ENCODE results near the gene MYO6.

The MYO6 gene

DNA sequence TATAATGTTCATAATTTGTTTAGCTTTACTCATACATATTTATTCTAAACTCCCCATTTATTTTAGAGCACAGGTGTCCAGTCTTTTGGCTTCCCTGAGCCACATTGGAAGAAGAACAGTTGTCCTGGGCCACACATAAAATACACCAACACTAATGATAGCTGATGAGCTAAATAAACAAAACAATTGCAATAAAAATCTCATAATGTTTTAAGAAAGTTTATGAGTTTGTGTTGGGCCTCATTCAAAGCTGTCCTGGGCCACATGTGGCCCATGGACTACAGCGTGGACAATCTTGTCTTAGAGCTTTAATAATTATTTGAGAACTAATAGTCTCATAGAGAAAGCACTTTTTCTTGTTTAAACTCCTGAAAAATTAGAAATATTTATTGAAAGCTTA is 131.3 kb downstream of the MYO6 start:
- TF ChIP-seq EZH2phosphoT487 (IDR thresholded peaks at IDR 0.05; ENCODE audit: borderline replicate concordance), result no peak
- TF ChIP-seq, protein P1, sequence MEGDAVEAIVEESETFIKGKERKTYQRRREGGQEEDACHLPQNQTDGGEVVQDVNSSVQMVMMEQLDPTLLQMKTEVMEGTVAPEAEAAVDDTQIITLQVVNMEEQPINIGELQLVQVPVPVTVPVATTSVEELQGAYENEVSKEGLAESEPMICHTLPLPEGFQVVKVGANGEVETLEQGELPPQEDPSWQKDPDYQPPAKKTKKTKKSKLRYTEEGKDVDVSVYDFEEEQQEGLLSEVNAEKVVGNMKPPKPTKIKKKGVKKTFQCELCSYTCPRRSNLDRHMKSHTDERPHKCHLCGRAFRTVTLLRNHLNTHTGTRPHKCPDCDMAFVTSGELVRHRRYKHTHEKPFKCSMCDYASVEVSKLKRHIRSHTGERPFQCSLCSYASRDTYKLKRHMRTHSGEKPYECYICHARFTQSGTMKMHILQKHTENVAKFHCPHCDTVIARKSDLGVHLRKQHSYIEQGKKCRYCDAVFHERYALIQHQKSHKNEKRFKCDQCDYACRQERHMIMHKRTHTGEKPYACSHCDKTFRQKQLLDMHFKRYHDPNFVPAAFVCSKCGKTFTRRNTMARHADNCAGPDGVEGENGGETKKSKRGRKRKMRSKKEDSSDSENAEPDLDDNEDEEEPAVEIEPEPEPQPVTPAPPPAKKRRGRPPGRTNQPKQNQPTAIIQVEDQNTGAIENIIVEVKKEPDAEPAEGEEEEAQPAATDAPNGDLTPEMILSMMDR (conservative IDR thresholded peaks at IDR 0.05; ENCODE audit: low read length), result no peak
- no peak overlapping the region for H3K4me2 ChIP-seq (ENCODE audit: low read depth, low read length, poor library complexity, severe bottlenecking)
- H3F3A ChIP-seq (ENCODE audit: low read depth), result no peaks in the 10 kb centered on the region
- H2AFZ ChIP-seq (ENCODE audit: low read length), result no peak overlapping the region
- H3K9me3 ChIP-seq (ENCODE audit: insufficient read depth, low read depth, low read length), result no peaks in the 10 kb centered on the region
- no peaks in the 10 kb centered on the region for H3K36me3 ChIP-seq (ENCODE audit: insufficient read depth, low read length)
- H3K4me1 ChIP-seq (ENCODE audit: insufficient read depth, low read length, poor library complexity, severe bottlenecking), result no peaks in the 10 kb centered on the region
- no peaks in the 10 kb centered on the region for H3K9me2 ChIP-seq (replicated peaks; ENCODE audit: low read depth, low read length)
- H3K9ac ChIP-seq (ENCODE audit: low read depth, low read length, poor library complexity, severe bottlenecking), result no peak overlapping the region
- no peaks in the 10 kb centered on the region for H3K79me2 ChIP-seq (ENCODE audit: insufficient read depth, low read length)
- no peak overlapping the region for H3K4me3 ChIP-seq (ENCODE audit: low read length, poor library complexity, severe bottlenecking)
- no peaks in the 10 kb centered on the region for H3K27me3 ChIP-seq (ENCODE audit: insufficient read depth, low read length, poor library complexity, severe bottlenecking)
- H4K20me1 ChIP-seq (ENCODE audit: insufficient read depth, low read length, poor library complexity, severe bottlenecking), result no peaks in the 10 kb centered on the region

DNA sequence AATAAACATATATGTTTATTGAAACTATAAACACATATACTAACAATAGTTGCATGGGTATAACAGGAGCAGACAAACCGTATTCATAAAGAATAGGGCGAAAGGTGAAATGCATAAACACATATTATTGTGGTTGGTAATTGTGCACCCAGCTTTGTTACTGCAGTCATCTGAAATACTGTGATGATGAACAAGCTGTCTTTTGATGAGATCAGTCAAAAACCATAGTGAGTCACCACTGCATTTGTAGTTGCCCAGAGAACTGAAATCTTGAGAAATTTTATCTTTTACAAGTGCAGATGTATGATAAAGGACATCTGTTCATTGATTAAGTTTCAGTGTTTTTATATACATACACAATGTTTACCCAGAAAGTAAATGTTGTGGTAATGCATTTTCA is 133.7 kb downstream of the MYO6 start:
- H3K4me3 ChIP-seq (ENCODE audit: low read length, poor library complexity, severe bottlenecking), result no peak overlapping the region
- no peak overlapping the region for H3K9ac ChIP-seq (ENCODE audit: low read depth, low read length, poor library complexity, severe bottlenecking)
- no peaks in the 10 kb centered on the region for H4K20me1 ChIP-seq (ENCODE audit: insufficient read depth, low read length, poor library complexity, severe bottlenecking)
- no peak overlapping the region for H2AFZ ChIP-seq (ENCODE audit: low read length)
- H3K27me3 ChIP-seq (ENCODE audit: insufficient read depth, low read length, poor library complexity, severe bottlenecking), result no peaks in the 10 kb centered on the region
- H3K4me1 ChIP-seq (ENCODE audit: insufficient read depth, low read length, poor library complexity, severe bottlenecking), result no peaks in the 10 kb centered on the region
- no peaks in the 10 kb centered on the region for H3K9me3 ChIP-seq (ENCODE audit: insufficient read depth, low read depth, low read length)
- H3F3A ChIP-seq (ENCODE audit: low read depth), result no peaks in the 10 kb centered on the region
- no peaks in the 10 kb centered on the region for H3K79me2 ChIP-seq (ENCODE audit: insufficient read depth, low read length)
- H3K9me2 ChIP-seq (replicated peaks; ENCODE audit: low read depth, low read length), result no peaks in the 10 kb centered on the region
- H3K36me3 ChIP-seq (ENCODE audit: insufficient read depth, low read length), result no peaks in the 10 kb centered on the region
- H3K4me2 ChIP-seq (ENCODE audit: low read depth, low read length, poor library complexity, severe bottlenecking), result no peak overlapping the region
- TF ChIP-seq EZH2phosphoT487 (IDR thresholded peaks at IDR 0.05; ENCODE audit: borderline replicate concordance), result no peak

DNA sequence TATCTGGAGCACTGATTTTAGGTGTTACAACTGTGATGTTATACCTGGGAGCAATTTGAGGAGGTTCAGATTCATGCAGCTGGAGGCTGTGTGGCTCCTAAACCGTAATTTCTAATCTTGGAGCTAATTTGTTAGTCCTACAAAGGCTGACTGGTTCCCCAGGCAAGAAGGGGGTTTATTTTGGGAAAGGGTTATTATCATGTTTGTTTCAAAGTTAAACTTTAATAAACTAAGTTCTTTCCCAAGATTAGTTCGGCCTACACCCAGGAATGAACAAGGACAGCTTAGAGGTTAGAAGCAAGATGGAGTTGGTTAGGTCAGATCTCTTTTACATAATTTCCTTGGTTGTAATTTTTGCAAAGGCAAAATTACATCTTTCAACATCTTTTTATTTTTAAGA is 135.8 kb downstream of the MYO6 start:
- Histone ChIP-seq H3K4me2 (ENCODE audit: low read depth, low read length, poor library complexity, severe bottlenecking) (no peak overlapping the region), H2AFZ (ENCODE audit: low read length) (no peak overlapping the region), H3K9me3 (ENCODE audit: insufficient read depth, low read depth, low read length) (no peaks in the 10 kb centered on the region), H3K4me3 (ENCODE audit: low read length, poor library complexity, severe bottlenecking) (no peak overlapping the region), H3K79me2 (ENCODE audit: insufficient read depth, low read length) (no peaks in the 10 kb centered on the region), H3K9me2 (replicated peaks; ENCODE audit: low read depth, low read length) (no peaks in the 10 kb centered on the region), H3F3A (ENCODE audit: low read depth) (no peaks in the 10 kb centered on the region), H4K20me1 (ENCODE audit: insufficient read depth, low read length, poor library complexity, severe bottlenecking) (no peaks in the 10 kb centered on the region), H3K27me3 (ENCODE audit: insufficient read depth, low read length, poor library complexity, severe bottlenecking) (no peaks in the 10 kb centered on the region), H3K9ac (ENCODE audit: low read depth, low read length, poor library complexity, severe bottlenecking) (no peak overlapping the region), H3K36me3 (ENCODE audit: insufficient read depth, low read length) (no peaks in the 10 kb centered on the region), H3K4me1 (ENCODE audit: insufficient read depth, low read length, poor library complexity, severe bottlenecking) (no peaks in the 10 kb centered on the region)
- TF ChIP-seq, protein P1 (conservative IDR thresholded peaks at IDR 0.05; ENCODE audit: low read length), result no peak
- no peak for TF ChIP-seq EZH2phosphoT487 (IDR thresholded peaks at IDR 0.05; ENCODE audit: borderline replicate concordance)

DNA sequence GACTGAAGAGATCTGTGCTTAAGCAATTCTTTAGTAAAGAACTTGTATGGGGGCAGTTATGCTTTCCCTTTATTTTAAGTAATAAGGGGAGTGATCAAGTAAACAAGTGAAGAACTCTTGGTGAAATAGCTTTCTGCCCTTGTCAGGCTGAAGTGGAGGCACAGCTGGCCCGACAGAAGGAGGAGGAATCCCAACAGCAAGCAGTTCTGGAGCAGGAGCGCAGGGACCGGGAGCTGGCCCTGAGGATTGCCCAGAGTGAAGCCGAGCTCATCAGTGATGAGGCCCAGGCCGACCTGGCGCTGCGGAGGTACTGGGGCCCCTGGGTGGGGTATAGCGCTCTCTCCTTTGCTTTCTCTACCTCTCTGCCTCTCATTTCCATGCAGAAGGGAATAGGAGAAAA is 143.3 kb downstream of the MYO6 start:
- TF ChIP-seq, protein P1 (conservative IDR thresholded peaks at IDR 0.05; ENCODE audit: low read length), result no peak
- TF ChIP-seq EZH2phosphoT487 (IDR thresholded peaks at IDR 0.05; ENCODE audit: borderline replicate concordance), result no peak
- Histone ChIP-seq H3K36me3 (ENCODE audit: insufficient read depth, low read length) (no peaks in the 10 kb centered on the region), H3K9ac (ENCODE audit: low read depth, low read length, poor library complexity, severe bottlenecking) (no peak overlapping the region), H4K20me1 (ENCODE audit: insufficient read depth, low read length, poor library complexity, severe bottlenecking) (no peaks in the 10 kb centered on the region), H3K4me3 (ENCODE audit: low read length, poor library complexity, severe bottlenecking) (no peak overlapping the region), H3K4me2 (ENCODE audit: low read depth, low read length, poor library complexity, severe bottlenecking) (no peak overlapping the region), H2AFZ (ENCODE audit: low read length) (no peak overlapping the region), H3K9me2 (replicated peaks; ENCODE audit: low read depth, low read length) (no peaks in the 10 kb centered on the region), H3K27me3 (ENCODE audit: insufficient read depth, low read length, poor library complexity, severe bottlenecking) (no peaks in the 10 kb centered on the region), H3K4me1 (ENCODE audit: insufficient read depth, low read length, poor library complexity, severe bottlenecking) (no peaks in the 10 kb centered on the region), H3K9me3 (ENCODE audit: insufficient read depth, low read depth, low read length) (no peaks in the 10 kb centered on the region), H3K79me2 (ENCODE audit: insufficient read depth, low read length) (no peaks in the 10 kb centered on the region), H3F3A (ENCODE audit: low read depth) (no peaks in the 10 kb centered on the region)

All from Loucy (cell line).